Mucosa of rectum (tissue), 2 donors: ENCODE results near the gene INAFM2.

ENCODE experiments used
- H3K27ac ChIP-seq, 2 donors: one replicate each; pipeline ENCODE4 v1.7.0; 2013; ENCODE audit warnings: inconsistent platforms in 2 of 2, low read depth in 2 of 2, low read length in 2 of 2
- H3K27me3 ChIP-seq, 2 donors: one replicate each; pipeline ENCODE4 v1.7.0; 2013; ENCODE audit warnings: low read length in 2 of 2; ENCODE audit not compliant: control insufficient read depth in 2 of 2, insufficient read depth in 2 of 2
- H3K36me3 ChIP-seq, 2 donors: one replicate each; pipeline ENCODE4 v1.7.0; 2013; ENCODE audit warnings: low read length in 2 of 2; ENCODE audit not compliant: control insufficient read depth in 2 of 2, insufficient read depth in 2 of 2
- H3K4me1 ChIP-seq, 2 donors: one replicate each; pipeline ENCODE4 v1.7.0; 2013; ENCODE audit warnings: low read length in 2 of 2, mild to moderate bottlenecking in 1 of 2; ENCODE audit not compliant: control insufficient read depth in 2 of 2, insufficient read depth in 2 of 2
- H3K4me3 ChIP-seq, 2 donors: one replicate each; pipeline ENCODE4 v1.7.0; 2013; ENCODE audit warnings: low read length in 2 of 2
- H3K9ac ChIP-seq, 2 donors: one replicate each; pipeline ENCODE4 v1.7.0; 2013; ENCODE audit warnings: low read length in 2 of 2, low read depth in 1 of 2, mild to moderate bottlenecking in 1 of 2
- H3K9me3 ChIP-seq, 2 donors: one replicate each; pipeline ENCODE4 v1.7.0; 2013; ENCODE audit warnings: low read length in 2 of 2; ENCODE audit not compliant: control insufficient read depth in 2 of 2
- donor health status: healthy.
- donor health status: Normal muscosa, but diverticular disease.

INAFM2 gene

DNA sequence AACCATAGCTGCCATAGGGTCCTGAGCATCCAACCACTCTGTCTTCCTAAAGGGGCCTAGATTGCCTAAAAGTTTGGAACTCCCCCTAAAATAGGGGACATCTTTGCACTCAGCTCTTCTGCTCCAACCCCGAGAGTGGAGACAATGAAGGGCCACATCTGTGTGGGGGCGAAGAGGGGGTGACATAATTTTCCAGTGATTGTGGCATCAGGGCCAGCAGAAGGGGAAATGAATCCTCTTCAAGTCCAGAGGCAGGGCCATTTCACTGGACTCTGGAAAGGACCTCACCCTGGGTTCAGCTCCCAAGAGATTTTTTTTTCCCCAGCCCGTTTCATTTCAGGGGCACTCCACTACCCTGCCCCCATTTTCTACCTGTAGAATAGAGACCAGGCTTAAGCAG, 36.0 kb upstream of the INAFM2 start:
- Histone ChIP-seq H3K27ac (no peak overlapping the region), H3K4me3 (no peak overlapping the region), H3K27me3 (peaks cover 10 to 13% of the 10 kb centered on the region in 2 donors), H3K36me3 (peaks cover 0 to 3% of the 10 kb centered on the region in 2 donors), H3K4me1 (peaks cover 25 to 37% of the 10 kb centered on the region in 2 donors), H3K9me3 (no peaks in the 10 kb centered on the region), H3K9ac (no peak overlapping the region)

DNA sequence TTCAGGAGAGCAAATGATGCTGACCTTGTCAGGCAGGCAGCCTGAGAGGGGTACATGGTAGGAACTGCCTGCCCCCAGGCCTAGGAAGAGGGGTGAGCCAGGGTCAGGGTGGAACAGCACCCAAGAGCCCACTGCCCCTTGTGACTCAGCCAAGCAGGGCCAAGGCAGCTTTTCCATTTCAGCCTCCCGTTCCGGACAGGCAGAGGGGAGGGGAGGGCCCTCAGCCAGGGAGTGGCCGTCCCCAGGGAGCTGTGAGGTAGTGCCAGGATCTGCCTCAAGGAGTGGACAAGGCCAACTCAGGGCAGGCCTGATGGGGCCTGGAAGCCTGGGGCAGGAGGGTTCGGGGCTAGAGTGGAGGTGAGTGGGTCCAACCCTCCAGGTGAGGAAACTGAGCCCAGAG, 35.5 kb upstream of the INAFM2 start:
- Histone ChIP-seq H3K4me1 (peaks cover 20 to 34% of the 10 kb centered on the region in 2 donors), H3K9ac (no peak overlapping the region), H3K27me3 (peaks cover 9 to 10% of the 10 kb centered on the region in 2 donors), H3K4me3 (no peak overlapping the region), H3K9me3 (no peaks in the 10 kb centered on the region), H3K27ac (no peak overlapping the region), H3K36me3 (peaks cover 0 to 5% of the 10 kb centered on the region in 2 donors)

DNA sequence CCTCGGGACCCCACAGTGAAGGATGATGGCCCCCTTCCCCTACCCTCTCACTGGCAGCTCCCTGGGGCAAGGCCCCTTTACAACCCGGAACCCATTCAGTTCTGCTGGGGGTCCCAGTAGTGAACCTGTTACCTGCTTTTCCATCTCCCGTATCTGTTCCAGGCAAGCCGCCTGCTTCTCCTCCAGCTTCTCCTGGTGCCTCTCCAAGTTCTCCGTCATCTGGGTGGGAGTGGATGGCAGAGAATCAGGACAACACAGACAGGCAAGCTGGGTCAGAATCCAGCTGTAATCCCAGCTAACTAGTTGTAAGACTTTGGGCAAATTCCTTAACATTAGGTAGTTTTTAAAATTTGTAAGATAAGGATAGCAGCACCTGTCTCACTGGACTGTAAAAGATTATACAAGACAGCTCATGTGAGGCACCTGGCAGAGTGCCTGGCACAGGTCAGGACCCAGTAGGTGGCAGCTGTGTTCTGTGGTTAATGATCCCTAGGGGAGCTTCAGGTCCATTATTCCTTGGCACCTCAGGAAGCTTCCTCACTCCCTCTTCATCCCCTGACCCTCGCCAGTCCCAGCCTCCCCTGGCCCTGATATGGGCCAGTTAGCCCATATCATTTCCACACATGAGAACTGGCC, 34.2 kb upstream of the INAFM2 start:
- Histone ChIP-seq H3K4me1 (peaks cover 17 to 33% of the 10 kb centered on the region in 2 donors), H3K9me3 (no peaks in the 10 kb centered on the region), H3K36me3 (peaks cover 0 to 7% of the 10 kb centered on the region in 2 donors), H3K4me3 (no peak overlapping the region), H3K9ac (no peak overlapping the region), H3K27ac (peak overlapping the region; percentile 48 to 56), H3K27me3 (no peaks in the 10 kb centered on the region)

DNA sequence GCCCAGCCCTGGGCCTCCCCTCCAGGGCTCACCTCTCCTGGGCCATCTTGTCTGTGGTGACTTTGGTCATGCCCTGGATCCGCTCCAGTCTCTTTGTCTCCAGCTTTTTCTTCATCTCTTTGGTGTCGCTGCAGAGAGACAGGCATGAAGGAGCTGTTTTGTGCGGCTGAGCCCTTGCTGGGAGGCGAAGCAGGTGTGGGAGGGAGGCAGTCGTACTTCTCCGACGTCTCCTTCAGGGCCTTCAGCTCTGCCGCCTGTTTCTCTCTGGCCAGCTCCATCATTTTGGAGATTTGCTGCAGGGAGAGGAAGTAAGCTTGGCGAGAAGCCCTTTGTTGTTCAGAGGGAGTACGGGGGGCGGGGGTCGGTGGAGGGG, 33.0 kb upstream of the INAFM2 start:
- Histone ChIP-seq H3K9ac (peak overlapping the region in 1 of 2 donors; percentile 28), H3K9me3 (no peaks in the 10 kb centered on the region), H3K4me3 (no peak overlapping the region), H3K4me1 (peaks cover 17 to 33% of the 10 kb centered on the region in 2 donors), H3K27me3 (no peaks in the 10 kb centered on the region), H3K36me3 (peaks cover 0 to 9% of the 10 kb centered on the region in 2 donors), H3K27ac (no peak overlapping the region)

DNA sequence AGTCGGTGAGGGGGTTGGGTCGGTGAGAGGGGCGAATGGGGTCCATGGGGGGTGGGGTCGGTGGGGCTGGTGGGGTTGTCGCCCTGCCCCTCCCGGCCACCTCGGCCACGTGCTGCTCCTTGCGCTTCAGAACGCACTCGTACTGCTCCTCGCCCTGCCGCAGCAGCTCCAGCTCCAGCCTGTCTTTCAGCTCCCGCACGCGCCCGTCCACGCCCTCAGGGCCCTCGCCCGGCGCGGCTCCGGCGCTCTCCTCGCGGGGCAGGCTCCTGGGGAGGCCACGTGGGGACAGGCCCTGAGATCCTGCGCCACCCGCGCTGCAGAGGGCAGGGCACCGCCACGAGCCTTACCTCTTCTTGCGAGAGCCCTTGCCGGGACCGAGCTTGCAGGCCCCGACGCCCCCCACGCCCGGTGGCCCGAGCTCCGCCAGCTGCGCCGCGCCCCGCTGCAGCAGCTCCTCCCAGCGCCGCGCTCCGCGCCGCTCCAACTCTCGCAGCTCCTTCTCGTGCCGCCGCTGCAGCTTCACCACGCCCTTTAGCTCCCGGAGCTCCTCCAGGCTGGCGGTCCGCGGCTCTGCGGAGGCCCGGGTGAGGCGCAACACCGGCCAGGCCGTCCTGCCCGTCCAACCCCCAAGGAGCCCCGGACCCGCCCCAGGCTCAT, 32.4 kb upstream of the INAFM2 start:
- H3K27me3 ChIP-seq = no peaks in the 10 kb centered on the region
- peaks cover 0 to 9% of the 10 kb centered on the region in 2 donors for H3K36me3 ChIP-seq
- peak overlapping the region in 1 of 2 donors; percentile 39 for H3K4me3 ChIP-seq
- peaks cover 17 to 33% of the 10 kb centered on the region in 2 donors for H3K4me1 ChIP-seq
- no peak overlapping the region for H3K27ac ChIP-seq
- H3K9ac ChIP-seq = peak overlapping the region in 1 of 2 donors; percentile 34
- no peaks in the 10 kb centered on the region for H3K9me3 ChIP-seq

DNA sequence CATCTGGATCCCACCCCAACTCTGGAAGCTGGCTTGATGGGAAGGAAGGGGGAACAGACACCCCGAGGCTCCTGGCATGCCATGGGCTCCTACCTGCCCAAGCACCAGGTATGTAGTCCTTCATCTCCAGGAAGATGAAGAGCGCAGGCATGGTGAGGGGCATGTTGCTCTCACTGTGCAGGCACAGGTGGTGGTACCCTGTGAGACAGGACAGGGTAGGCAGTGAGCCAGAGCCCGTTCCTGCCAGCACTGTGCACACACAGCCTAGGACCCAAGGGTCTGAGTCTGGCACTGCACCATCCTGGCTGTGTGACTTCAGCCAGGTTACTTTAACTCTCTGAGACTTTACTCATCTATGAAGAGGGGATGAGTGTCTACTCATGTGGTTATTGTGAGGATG, 31.2 kb upstream of the INAFM2 start:
- Histone ChIP-seq H3K9ac (no peak overlapping the region), H3K4me3 (no peak overlapping the region), H3K27ac (no peak overlapping the region), H3K4me1 (peaks cover 17 to 33% of the 10 kb centered on the region in 2 donors), H3K9me3 (no peaks in the 10 kb centered on the region), H3K27me3 (peaks cover 0 to 2% of the 10 kb centered on the region in 2 donors), H3K36me3 (peaks cover 0 to 9% of the 10 kb centered on the region in 2 donors)

DNA sequence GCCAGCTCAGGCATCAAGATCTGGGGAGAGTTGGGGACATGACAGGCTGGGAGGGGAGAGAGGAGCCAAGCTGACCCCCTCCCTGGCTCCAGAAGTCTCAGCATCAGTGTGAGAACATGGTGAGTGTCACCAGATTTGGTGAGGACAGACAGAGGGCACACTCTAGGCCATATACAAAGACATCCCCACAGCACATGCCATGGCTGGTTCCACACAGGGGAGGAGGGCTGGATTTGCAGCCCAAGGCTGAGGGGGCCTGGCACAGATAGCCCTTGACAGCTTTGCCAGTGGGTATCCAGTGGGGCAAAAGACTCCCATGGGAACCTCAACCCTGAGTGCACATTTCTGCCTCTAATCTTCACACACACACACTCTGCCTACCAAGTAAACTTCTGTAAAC, 30.5 kb upstream of the INAFM2 start:
- Histone ChIP-seq H3K4me1 (peaks cover 15 to 28% of the 10 kb centered on the region in 2 donors), H3K27ac (no peak overlapping the region), H3K9ac (no peak overlapping the region), H3K9me3 (no peaks in the 10 kb centered on the region), H3K4me3 (no peak overlapping the region), H3K27me3 (peaks cover 0 to 2% of the 10 kb centered on the region in 2 donors), H3K36me3 (peaks cover 0 to 11% of the 10 kb centered on the region in 2 donors)

DNA sequence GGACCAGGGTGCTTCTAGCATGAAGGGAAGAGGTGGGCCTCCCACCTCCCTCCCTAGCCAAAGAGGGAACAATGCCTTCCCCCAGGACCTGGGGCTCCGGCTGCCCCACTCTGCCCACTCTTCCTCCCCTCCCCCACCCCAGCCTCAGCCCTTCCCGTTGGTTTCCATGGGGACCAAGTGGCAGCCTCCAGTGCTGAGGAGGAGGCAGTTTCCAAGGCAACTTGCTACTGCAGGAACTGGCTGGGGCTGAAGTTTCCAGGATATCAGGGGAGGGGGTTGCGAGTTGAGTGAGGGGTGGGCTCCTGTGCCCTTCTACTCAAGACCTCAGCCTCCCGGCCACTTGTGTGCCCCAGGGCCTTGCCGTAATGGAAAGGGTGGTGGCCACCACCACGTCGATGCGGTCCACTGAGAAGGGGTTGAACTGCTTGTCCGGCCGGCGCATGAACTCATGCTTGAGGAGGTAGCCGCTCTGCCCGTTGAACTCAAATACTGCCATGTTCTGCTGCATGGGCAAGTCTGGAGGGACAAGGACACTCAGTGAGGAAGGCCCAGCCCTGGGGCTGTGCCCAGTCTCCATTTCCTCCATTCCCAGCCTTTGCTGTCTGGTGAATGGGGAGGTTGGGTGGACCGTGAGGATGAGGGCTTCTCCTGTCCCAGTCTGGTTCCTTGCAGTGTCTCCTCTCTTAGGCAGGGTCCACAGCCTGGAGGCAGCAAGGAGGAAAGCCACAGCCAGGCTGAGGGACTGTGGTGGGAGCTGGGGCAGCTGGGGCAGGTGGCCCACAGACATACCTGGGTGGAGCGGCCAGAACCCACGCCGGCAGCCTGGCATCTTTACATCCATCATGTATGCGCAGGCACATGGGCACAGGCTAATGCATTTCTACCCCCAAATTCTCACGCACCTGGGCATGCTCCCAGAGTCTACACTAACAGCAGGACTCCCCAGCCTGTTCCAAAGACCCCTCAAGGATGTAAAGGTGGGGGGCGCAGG, 29.3 kb upstream of the INAFM2 start:
- Histone ChIP-seq H3K27ac (no peak overlapping the region), H3K4me3 (no peak overlapping the region), H3K9ac (no peak overlapping the region), H3K4me1 (peaks cover 11 to 17% of the 10 kb centered on the region in 2 donors), H3K27me3 (peaks cover 0 to 2% of the 10 kb centered on the region in 2 donors), H3K9me3 (no peaks in the 10 kb centered on the region), H3K36me3 (peaks cover 0 to 17% of the 10 kb centered on the region in 2 donors)

DNA sequence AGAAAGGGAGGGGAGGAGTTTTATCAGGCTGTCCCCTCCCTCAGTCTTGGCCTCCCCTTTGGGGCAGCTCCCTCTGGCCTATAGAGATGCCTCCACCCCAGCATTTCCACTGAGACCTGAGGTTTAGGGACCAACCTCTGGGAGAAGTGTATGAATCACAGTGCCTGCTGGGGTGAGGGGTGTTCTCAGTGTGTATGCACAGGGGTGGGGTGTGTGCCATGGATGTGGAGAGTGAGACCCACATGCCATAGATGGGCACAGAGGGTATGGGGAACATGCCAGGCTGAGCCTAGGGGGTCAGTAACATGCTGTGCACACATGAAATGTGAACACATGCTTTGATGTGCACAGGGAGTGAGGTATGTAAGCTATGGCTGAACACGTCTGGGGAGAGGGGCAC, 28.2 kb upstream of the INAFM2 start:
- peaks cover 1 to 7% of the 10 kb centered on the region in 2 donors for H3K4me1 ChIP-seq
- H3K36me3 ChIP-seq = peaks cover 0 to 17% of the 10 kb centered on the region in 2 donors

More for the DNA sequence above, 28.2 kb upstream of the INAFM2 start:
- Histone ChIP-seq H3K27me3 (peaks cover 0 to 2% of the 10 kb centered on the region in 2 donors), H3K4me3 (no peak overlapping the region), H3K9ac (no peak overlapping the region), H3K27ac (no peak overlapping the region), H3K9me3 (no peaks in the 10 kb centered on the region)
